HepG2 (cell line): Measurements from ENCODE around the gene DAB2IP. TPM values are rescaled to one million over a fixed set of nuclear protein-coding genes. Genes with fewer than 3 reads are reported as not detected.

ENCODE experiments used
- CBFB ChIP-seq: sonication (generic); formaldehyde crosslinking; IDR thresholded peaks from 2 replicates; pipeline ENCODE4 v1.4.0; 2020; ENCODE audit warnings: missing genetic modification reagents
- HOXA7 ChIP-seq: sonication (generic); formaldehyde crosslinking; IDR thresholded peaks from 2 replicates; pipeline ENCODE4 v1.8.1; 2022; ENCODE audit warnings: mild to moderate bottlenecking, missing genetic modification reagents, moderate library complexity
- MAZ ChIP-seq, 2 experiments: sonication (generic) in 1 of 2; formaldehyde crosslinking in 1 of 2; IDR thresholded peaks; 2 replicates each; pipeline versions ENCODE4 v1.5.0 to v1.6.1; 2012 to 2020; ENCODE audit warnings: low read depth in 2 of 2, mild to moderate bottlenecking in 2 of 2, borderline replicate concordance in 1 of 2, improper control_type of control experiment in 1 of 2, low read length in 1 of 2, missing genetic modification reagents in 1 of 2, moderate library complexity in 1 of 2
- NFE2L2 ChIP-seq: fragments of 150-350 bp; IDR thresholded peaks from 2 replicates; pipeline ENCODE4 v1.6.1; 2014; ENCODE audit warnings: low read length
- PHF20 ChIP-seq: sonication (generic); formaldehyde crosslinking; IDR thresholded peaks from 2 replicates; pipeline ENCODE4 v1.5.0; 2020; ENCODE audit warnings: mild to moderate bottlenecking, missing genetic modification reagents
- RAD21 ChIP-seq: fragments of 450-650 bp; formaldehyde crosslinking; IDR thresholded peaks from 2 replicates; pipeline ENCODE4 v1.5.0; 2020; ENCODE audit warnings: mild to moderate bottlenecking
- SYNCRIP ChIP-seq: fragments of 200-400 bp; formaldehyde crosslinking; IDR thresholded peaks from 2 replicates; pipeline ENCODE4 v1.6.1; 2018; ENCODE audit warnings: mild to moderate bottlenecking, low read depth, low read length; ENCODE audit not compliant: insufficient read depth
- TEAD2 ChIP-seq: sonication (generic); formaldehyde crosslinking; IDR thresholded peaks from 2 replicates; pipeline ENCODE4 v1.9.0; 2021; ENCODE audit warnings: missing genetic modification reagents
- ZBTB21 ChIP-seq: sonication (generic); formaldehyde crosslinking; IDR thresholded peaks from 2 replicates; pipeline ENCODE4 v1.4.0; 2020; ENCODE audit warnings: missing genetic modification reagents
- ZMAT3 ChIP-seq: sonication (generic); formaldehyde crosslinking; conservative IDR thresholded peaks from 2 replicates; pipeline ENCODE4 v1.7.0; 2021; ENCODE audit warnings: missing genetic modification reagents
- polyA plus RNA-seq, 8 experiments: library from polyadenylated mRNA; depleted of rRNA in 3 of 8; stranded (reverse) in 7 of 8; unstranded in 1 of 8; fragments of >200 nt; fragmentation: Illumina TruSeq in 4 of 8; extraction: Trizol in 4 of 8; gene quantifications; 2 replicates each; pipeline versions ENCODE4 v1.2.1 to v1.2.3, GENCODE V29; 2011 to 2016; ENCODE audit warnings: low read depth in 4 of 8, missing spikeins in 1 of 8, mixed read lengths in 1 of 8; ENCODE audit not compliant: insufficient read depth in 1 of 8
- total RNA-seq, 5 experiments: library from RNA; depleted of rRNA; stranded (reverse); fragments of >200 nt; fragmentation: Illumina TruSeq; extraction: Trizol; gene quantifications; 2 replicates each; pipeline ENCODE4 v1.2.3, GENCODE V29; 2016; ENCODE audit warnings: low read depth in 1 of 5
- TF ChIP-seq, protein P1 (sequence below): sonication (generic); formaldehyde crosslinking; IDR thresholded peaks from 2 replicates; pipeline ENCODE4 v1.4.0; 2020; ENCODE audit warnings: mild to moderate bottlenecking, missing genetic modification reagents, borderline replicate concordance
- TF ChIP-seq, protein P2 (sequence below): sonication (generic); formaldehyde crosslinking; IDR thresholded peaks from 2 replicates; pipeline ENCODE4 v1.5.0; 2020; ENCODE audit warnings: mild to moderate bottlenecking, low read depth, missing genetic modification reagents, borderline replicate concordance
- TF ChIP-seq, protein P3 (sequence below), 2 experiments: IDR thresholded peaks; 2 replicates each; pipeline ENCODE4 v1.6.1; 2011 to 2012; ENCODE audit warnings: low read length in 2 of 2, borderline replicate concordance in 1 of 2, low read depth in 1 of 2, mild to moderate bottlenecking in 1 of 2, moderate library complexity in 1 of 2
- TF ChIP-seq, protein P4 (sequence below): sonication (generic); formaldehyde crosslinking; IDR thresholded peaks from 2 replicates; pipeline ENCODE4 v1.4.0; 2020; ENCODE audit warnings: missing genetic modification reagents
- TF ChIP-seq, protein P5 (sequence below): sonication (generic); formaldehyde crosslinking; IDR thresholded peaks from 2 replicates; pipeline ENCODE4 v1.4.0; 2020; ENCODE audit warnings: missing genetic modification reagents

The DAB2IP gene
- total and polyA plus RNA-seq, 2 of the 13 experiments (the other 11 are each of a cell fraction or from before 2014, with no cell fraction given) = 25.3 to 37.9 TPM

DNA sequence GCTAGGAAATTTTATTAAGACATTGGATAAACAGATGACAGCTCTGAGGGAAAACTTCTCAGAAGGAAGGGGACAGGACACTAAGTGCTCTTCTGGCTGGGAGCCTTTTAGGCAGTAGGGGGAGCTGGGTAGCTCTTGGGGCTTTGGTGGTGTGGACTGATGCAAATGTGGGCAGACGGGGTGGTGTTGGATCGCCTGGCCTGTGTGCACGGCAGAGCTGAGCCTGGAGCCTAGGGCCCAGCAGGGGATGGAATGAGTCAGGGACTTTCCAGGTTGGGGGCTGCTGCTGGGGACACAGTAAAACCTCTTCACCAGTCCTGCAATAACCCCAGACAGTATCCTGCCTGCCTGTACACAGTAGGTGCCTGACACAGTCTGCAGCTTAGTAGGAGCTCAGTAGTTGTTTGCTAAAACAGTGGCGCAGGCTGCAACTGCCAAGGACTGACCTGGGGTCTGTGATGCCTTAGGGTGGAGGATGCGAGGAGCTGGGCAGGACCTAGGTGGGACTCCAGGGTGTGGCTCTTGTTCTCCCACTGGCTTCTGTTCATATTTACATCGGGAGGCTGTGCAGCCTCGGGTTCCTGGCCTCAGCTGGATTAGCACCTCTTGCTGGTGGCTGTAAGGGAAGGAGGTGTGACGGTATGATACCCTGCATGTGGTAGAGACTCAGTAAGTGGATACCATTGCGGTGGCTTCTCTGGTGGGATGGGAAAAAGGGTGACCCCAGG is 83.8 kb downstream of the DAB2IP start (continued):
- TF ChIP-seq, protein P1, sequence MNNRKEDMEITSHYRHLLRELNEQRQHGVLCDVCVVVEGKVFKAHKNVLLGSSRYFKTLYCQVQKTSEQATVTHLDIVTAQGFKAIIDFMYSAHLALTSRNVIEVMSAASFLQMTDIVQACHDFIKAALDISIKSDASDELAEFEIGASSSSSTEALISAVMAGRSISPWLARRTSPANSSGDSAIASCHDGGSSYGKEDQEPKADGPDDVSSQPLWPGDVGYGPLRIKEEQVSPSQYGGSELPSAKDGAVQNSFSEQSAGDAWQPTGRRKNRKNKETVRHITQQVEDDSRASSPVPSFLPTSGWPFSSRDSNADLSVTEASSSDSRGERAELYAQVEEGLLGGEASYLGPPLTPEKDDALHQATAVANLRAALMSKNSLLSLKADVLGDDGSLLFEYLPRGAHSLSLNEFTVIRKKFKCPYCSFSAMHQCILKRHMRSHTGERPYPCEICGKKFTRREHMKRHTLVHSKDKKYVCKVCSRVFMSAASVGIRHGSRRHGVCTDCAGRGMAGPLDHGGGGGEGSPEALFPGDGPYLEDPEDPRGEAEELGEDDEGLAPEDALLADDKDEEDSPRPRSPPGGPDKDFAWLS = no peak
- TF ChIP-seq, protein P2, sequence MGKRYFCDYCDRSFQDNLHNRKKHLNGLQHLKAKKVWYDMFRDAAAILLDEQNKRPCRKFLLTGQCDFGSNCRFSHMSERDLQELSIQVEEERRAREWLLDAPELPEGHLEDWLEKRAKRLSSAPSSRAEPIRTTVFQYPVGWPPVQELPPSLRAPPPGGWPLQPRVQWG (CRISPR knock-in tag) = no peak
- TF ChIP-seq, protein P3, sequence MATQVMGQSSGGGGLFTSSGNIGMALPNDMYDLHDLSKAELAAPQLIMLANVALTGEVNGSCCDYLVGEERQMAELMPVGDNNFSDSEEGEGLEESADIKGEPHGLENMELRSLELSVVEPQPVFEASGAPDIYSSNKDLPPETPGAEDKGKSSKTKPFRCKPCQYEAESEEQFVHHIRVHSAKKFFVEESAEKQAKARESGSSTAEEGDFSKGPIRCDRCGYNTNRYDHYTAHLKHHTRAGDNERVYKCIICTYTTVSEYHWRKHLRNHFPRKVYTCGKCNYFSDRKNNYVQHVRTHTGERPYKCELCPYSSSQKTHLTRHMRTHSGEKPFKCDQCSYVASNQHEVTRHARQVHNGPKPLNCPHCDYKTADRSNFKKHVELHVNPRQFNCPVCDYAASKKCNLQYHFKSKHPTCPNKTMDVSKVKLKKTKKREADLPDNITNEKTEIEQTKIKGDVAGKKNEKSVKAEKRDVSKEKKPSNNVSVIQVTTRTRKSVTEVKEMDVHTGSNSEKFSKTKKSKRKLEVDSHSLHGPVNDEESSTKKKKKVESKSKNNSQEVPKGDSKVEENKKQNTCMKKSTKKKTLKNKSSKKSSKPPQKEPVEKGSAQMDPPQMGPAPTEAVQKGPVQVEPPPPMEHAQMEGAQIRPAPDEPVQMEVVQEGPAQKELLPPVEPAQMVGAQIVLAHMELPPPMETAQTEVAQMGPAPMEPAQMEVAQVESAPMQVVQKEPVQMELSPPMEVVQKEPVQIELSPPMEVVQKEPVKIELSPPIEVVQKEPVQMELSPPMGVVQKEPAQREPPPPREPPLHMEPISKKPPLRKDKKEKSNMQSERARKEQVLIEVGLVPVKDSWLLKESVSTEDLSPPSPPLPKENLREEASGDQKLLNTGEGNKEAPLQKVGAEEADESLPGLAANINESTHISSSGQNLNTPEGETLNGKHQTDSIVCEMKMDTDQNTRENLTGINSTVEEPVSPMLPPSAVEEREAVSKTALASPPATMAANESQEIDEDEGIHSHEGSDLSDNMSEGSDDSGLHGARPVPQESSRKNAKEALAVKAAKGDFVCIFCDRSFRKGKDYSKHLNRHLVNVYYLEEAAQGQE (IDR thresholded peaks at IDR 0.05; ENCODE audit: borderline replicate concordance in 1 of 2, low read depth in 1 of 2, low read length in 2 of 2) = no peak
- TF ChIP-seq RAD21 (CRISPR knock-in tag) (peak; percentile 77), ZBTB21 (CRISPR knock-in tag) (no peak), CBFB (CRISPR knock-in tag) (no peak), PHF20 (CRISPR knock-in tag) (no peak), SYNCRIP (no peak), HOXA7 (no peak), MAZ (IDR thresholded peaks at IDR 0.05; ENCODE audit: borderline replicate concordance, low read depth, low read length) (no peak), MAZ (CRISPR knock-in tag; IDR thresholded peaks at IDR 0.05; ENCODE audit: low read depth) (no peak), NFE2L2 (no peak), TEAD2 (no peak), ZMAT3 (CRISPR knock-in tag) (no peak)
- TF ChIP-seq, protein P4, sequence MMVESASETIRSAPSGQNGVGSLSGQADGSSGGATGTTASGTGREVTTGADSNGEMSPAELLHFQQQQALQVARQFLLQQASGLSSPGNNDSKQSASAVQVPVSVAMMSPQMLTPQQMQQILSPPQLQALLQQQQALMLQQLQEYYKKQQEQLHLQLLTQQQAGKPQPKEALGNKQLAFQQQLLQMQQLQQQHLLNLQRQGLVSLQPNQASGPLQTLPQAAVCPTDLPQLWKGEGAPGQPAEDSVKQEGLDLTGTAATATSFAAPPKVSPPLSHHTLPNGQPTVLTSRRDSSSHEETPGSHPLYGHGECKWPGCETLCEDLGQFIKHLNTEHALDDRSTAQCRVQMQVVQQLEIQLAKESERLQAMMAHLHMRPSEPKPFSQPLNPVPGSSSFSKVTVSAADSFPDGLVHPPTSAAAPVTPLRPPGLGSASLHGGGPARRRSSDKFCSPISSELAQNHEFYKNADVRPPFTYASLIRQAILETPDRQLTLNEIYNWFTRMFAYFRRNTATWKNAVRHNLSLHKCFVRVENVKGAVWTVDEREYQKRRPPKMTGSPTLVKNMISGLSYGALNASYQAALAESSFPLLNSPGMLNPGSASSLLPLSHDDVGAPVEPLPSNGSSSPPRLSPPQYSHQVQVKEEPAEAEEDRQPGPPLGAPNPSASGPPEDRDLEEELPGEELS (CRISPR knock-in tag) = no peak
- TF ChIP-seq, protein P5, sequence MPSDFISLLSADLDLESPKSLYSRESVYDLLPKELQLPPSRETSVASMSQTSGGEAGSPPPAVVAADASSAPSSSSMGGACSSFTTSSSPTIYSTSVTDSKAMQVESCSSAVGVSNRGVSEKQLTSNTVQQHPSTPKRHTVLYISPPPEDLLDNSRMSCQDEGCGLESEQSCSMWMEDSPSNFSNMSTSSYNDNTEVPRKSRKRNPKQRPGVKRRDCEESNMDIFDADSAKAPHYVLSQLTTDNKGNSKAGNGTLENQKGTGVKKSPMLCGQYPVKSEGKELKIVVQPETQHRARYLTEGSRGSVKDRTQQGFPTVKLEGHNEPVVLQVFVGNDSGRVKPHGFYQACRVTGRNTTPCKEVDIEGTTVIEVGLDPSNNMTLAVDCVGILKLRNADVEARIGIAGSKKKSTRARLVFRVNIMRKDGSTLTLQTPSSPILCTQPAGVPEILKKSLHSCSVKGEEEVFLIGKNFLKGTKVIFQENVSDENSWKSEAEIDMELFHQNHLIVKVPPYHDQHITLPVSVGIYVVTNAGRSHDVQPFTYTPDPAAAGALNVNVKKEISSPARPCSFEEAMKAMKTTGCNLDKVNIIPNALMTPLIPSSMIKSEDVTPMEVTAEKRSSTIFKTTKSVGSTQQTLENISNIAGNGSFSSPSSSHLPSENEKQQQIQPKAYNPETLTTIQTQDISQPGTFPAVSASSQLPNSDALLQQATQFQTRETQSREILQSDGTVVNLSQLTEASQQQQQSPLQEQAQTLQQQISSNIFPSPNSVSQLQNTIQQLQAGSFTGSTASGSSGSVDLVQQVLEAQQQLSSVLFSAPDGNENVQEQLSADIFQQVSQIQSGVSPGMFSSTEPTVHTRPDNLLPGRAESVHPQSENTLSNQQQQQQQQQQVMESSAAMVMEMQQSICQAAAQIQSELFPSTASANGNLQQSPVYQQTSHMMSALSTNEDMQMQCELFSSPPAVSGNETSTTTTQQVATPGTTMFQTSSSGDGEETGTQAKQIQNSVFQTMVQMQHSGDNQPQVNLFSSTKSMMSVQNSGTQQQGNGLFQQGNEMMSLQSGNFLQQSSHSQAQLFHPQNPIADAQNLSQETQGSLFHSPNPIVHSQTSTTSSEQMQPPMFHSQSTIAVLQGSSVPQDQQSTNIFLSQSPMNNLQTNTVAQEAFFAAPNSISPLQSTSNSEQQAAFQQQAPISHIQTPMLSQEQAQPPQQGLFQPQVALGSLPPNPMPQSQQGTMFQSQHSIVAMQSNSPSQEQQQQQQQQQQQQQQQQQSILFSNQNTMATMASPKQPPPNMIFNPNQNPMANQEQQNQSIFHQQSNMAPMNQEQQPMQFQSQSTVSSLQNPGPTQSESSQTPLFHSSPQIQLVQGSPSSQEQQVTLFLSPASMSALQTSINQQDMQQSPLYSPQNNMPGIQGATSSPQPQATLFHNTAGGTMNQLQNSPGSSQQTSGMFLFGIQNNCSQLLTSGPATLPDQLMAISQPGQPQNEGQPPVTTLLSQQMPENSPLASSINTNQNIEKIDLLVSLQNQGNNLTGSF (CRISPR knock-in tag) = no peak
